ENCODE results near the gene STAT3. TPM values are rescaled to one million over a fixed set of nuclear protein-coding genes. Genes with fewer than 3 reads are reported as not detected.
A peak's percentile ranks its signal among the peaks of the same experiment; 100 is the strongest.
"Not testable (repeated sequence)": the region's sequence is repeated elsewhere in the genome, so short reads cannot be mapped to it uniquely, and the experiment has no call there.

Gene STAT3
- total RNA-seq, 2 donors from 2014 or later: 79.4 to 99.5 TPM

GRCh38 chr17:42378959-42379594, 9.2 kb downstream of the STAT3 start:
- Histone ChIP-seq H3K27me3 (no peaks in the 10 kb centered on the region), H3K27ac (peak overlapping the region; percentile 51 to 83 (median 78)), H3K9me3 (no peaks in the 10 kb centered on the region), H3K4me1 (peaks cover 88% of the 10 kb centered on the region), H3K4me3 (no peak overlapping the region), H3K36me3 (replicated peaks in 1 of 2; ENCODE audit: insufficient read depth in 1 of 2, low read depth in 2 of 2) (no peaks in the 10 kb centered on the region)
- DNase-seq: peak in 1 of 4 donors; percentile 34
- peak; percentile 62 for ATAC-seq
- TF ChIP-seq CTCF (IDR thresholded peaks at IDR 0.05) (no peak), POLR2A (IDR thresholded peaks at IDR 0.05) (no peak)
- 1 to 5% methylated on average over 6 of the region's 6 CpGs for WGBS, 2 donors
- intact Hi-C loops (cut with DNase I): no loop called here

- intact Hi-C loops (cut with DNase I): no loop called here
- H3K9me3 ChIP-seq: no peaks in the 10 kb centered on the region
- H3K4me1 ChIP-seq: peaks cover 89% of the 10 kb centered on the region
- WGBS, 2 donors: 30 to 39% methylated on average over 10 of the region's 10 CpGs
- H3K27ac ChIP-seq: peak overlapping the region; percentile 47 to 83 (median 78)
- H3K36me3 ChIP-seq (replicated peaks in 1 of 2; ENCODE audit: insufficient read depth in 1 of 2, low read depth in 2 of 2): no peaks in the 10 kb centered on the region
- DNase-seq: no peak
- H3K4me3 ChIP-seq: no peak overlapping the region
- TF ChIP-seq POLR2A (IDR thresholded peaks at IDR 0.05) (no peak), CTCF (IDR thresholded peaks at IDR 0.05) (no peak)
- no peaks in the 10 kb centered on the region for H3K27me3 ChIP-seq
- no peak for ATAC-seq
Measured at GRCh38 chr17:42378359-42378958, 9.8 kb downstream of the STAT3 start.

GRCh38 chr17:42373896-42374295, 14.3 kb downstream of the STAT3 start:
- TF ChIP-seq CTCF (IDR thresholded peaks at IDR 0.05): no peak
- TF ChIP-seq POLR2A (IDR thresholded peaks at IDR 0.05): no peak
- Histone ChIP-seq H3K9me3 (no peaks in the 10 kb centered on the region), H3K27ac (peak overlapping the region in 2 of 4 donors; percentile 15 to 18), H3K4me1 (peaks cover 45% of the 10 kb centered on the region), H3K4me3 (no peak overlapping the region), H3K27me3 (no peaks in the 10 kb centered on the region), H3K36me3 (replicated peaks in 1 of 2; ENCODE audit: insufficient read depth in 1 of 2, low read depth in 2 of 2) (no peaks in the 10 kb centered on the region)
- 86 to 94% methylated on average over 1 of the region's 1 CpG for WGBS, 2 donors
- intact Hi-C loops (cut with DNase I): no loop called here
- ATAC-seq (no peak), DNase-seq (no peak)

- TF ChIP-seq CTCF (IDR thresholded peaks at IDR 0.05): no peak
- H3K27me3 ChIP-seq: no peaks in the 10 kb centered on the region
- DNase-seq (no peak), ATAC-seq (no peak)
- no peak overlapping the region for H3K27ac ChIP-seq
- no peak overlapping the region for H3K4me3 ChIP-seq
- H3K4me1 ChIP-seq: peaks cover 35% of the 10 kb centered on the region
- no peaks in the 10 kb centered on the region for H3K9me3 ChIP-seq
- H3K36me3 ChIP-seq (replicated peaks in 1 of 2; ENCODE audit: insufficient read depth in 1 of 2, low read depth in 2 of 2): no peaks in the 10 kb centered on the region
- intact Hi-C loops (cut with DNase I): no loop called here
Measured at GRCh38 chr17:42372142-42372541, 16.1 kb downstream of the STAT3 start.

- H3K36me3 ChIP-seq (replicated peaks in 1 of 2; ENCODE audit: insufficient read depth in 1 of 2, low read depth in 2 of 2); H3K4me3 ChIP-seq; ATAC-seq; H3K9me3 ChIP-seq; intact Hi-C loops (cut with DNase I); DNase-seq; H3K27ac ChIP-seq; H3K27me3 ChIP-seq: not testable (repeated sequence)
- 69 to 81% methylated on average over 11 to 12 of the region's 12 CpGs for WGBS, 2 donors
- peaks cover 18% of the 10 kb centered on the region for H3K4me1 ChIP-seq
Measured at GRCh38 chr17:42368797-42369561, 19.3 kb downstream of the STAT3 start.

GRCh38 chr17:42368310-42368709, 19.9 kb downstream of the STAT3 start:
- ATAC-seq; intact Hi-C loops (cut with DNase I): not testable (repeated sequence)
- peaks cover 16% of the 10 kb centered on the region for H3K4me1 ChIP-seq

GRCh38 chr17:42366176-42367023, 21.8 kb downstream of the STAT3 start:
- H3K4me3 ChIP-seq; ATAC-seq; H3K27ac ChIP-seq; H3K36me3 ChIP-seq (replicated peaks in 1 of 2; ENCODE audit: insufficient read depth in 1 of 2, low read depth in 2 of 2); H3K9me3 ChIP-seq; intact Hi-C loops (cut with DNase I); H3K27me3 ChIP-seq; DNase-seq: not testable (repeated sequence)
- 78 to 81% methylated on average over 13 of the region's 13 CpGs for WGBS, 2 donors
- peaks cover 32% of the 10 kb centered on the region for H3K4me1 ChIP-seq

More at GRCh38 chr17:42368310-42368709, 19.9 kb downstream of the STAT3 start:
- H3K4me3 ChIP-seq; H3K27me3 ChIP-seq; DNase-seq; H3K36me3 ChIP-seq (replicated peaks in 1 of 2; ENCODE audit: insufficient read depth in 1 of 2, low read depth in 2 of 2); H3K27ac ChIP-seq; H3K9me3 ChIP-seq: not testable (repeated sequence)
- 68 to 84% methylated on average over 5 of the region's 5 CpGs for WGBS, 2 donors
